ENCODE data around the gene CNTLN.
"Not testable (repeated sequence)": the region's sequence is repeated elsewhere in the genome, so short reads cannot be mapped to it uniquely, and the experiment has no call there.

The CNTLN gene

DNA sequence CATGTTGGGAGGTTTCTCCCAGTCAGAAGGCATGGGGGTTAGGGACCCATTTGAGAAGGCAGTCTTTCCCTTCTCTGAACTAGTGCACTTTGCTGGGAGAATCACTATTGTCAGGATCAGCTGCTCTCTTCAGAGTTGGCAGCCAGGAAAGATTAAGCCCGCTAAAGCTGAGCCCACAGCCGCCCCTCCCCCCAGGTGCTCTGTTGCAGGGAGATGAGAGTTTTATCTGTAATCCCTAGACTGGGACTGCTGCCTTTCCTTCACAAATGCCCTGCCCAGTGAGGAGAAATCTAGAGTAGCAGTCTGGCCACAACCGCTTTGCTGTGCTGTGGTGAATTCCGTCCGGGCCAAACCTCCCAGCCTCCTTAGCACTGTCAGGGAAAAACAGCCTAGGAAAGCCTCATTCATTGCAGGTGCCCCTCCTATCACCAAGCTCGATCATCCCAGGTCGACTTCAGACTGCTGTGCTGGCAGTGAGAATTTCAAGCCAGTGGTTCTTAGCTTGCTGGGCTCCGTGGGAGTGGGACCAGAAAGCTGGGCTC lies 69.8 kb downstream of the CNTLN start:
- DNase-seq = no peak

DNA sequence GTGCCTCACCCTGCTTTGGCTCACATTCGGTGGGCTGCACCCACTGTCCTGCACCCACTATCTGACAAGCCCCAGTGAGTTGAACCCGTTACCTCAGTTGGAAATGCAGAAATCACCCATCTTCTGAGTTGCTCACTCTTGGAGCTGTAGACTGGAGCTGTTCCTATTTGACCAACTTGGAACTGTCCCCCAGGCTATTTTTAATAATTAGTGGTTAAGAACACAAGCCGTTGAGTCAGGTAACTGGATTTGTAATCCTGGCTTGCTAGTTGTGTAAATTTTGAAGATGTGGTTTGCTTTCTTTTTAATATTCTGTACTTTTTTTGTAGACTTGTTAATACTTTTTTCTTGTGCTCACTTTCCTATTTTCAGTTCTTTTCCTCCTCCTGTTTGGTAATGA lies 81.2 kb downstream of the CNTLN start:
- no peak for DNase-seq

DNA sequence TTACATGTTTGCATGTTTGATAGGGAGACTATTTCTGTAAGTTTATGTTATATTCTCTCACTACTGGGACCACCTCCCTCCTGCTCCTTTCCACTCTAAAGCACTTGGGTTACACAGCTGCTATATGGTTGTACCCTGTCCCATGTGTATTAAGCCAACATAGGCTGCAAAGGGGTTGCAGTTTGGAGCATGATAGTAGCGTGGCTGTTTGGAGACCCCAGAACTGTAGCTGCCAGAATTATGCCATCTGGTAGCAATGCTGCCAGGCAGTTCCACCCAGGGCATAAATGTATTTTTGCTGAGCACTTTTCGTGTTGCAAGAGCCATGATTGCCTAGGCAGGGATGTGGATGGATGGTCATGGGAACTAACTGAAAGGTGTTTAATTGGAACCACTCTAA lies 81.8 kb downstream of the CNTLN start:
- DNase-seq = no peak

DNA sequence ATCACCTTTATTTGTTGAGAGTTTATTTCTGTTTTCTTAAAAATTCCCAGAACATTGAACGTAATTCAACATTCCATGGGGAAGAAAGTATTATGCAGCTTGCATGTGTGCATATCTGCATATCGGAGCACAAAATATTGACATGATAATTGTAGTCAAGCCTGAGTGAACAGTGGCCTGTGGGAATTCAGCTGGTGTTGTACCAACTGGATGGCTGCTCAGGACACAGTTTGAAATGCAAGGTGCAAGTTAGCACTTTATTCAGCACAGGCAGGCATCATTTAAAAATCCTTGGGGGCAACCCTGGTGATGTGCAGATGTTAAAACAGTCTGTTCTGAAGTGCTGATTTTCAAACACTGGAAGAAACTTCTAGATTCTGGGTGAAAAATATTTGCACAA lies 82.4 kb downstream of the CNTLN start:
- no peak for DNase-seq

GRCh38 chr9:17219261-17219660 lies 84.4 kb downstream of the CNTLN start:
- DNase-seq = no peak

DNA sequence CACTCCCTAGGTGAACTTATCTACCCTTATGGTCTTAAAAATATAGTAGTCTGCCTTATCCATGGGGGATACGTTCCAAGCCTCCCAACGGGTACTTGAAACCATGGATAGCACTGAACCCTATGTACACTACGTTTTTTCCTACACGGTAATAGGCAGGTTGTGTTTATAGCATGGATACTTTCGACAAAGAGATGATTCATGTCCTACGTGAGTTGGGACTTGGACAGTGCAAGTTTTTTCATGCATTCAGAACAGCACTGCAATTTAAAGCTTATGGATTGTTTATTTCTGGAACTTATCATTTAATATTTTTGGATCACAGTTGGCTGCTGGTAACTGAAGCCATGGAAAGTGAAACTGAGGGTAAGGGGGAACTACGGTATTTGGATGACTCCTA lies 88.1 kb downstream of the CNTLN start:
- no peak for DNase-seq

DNA sequence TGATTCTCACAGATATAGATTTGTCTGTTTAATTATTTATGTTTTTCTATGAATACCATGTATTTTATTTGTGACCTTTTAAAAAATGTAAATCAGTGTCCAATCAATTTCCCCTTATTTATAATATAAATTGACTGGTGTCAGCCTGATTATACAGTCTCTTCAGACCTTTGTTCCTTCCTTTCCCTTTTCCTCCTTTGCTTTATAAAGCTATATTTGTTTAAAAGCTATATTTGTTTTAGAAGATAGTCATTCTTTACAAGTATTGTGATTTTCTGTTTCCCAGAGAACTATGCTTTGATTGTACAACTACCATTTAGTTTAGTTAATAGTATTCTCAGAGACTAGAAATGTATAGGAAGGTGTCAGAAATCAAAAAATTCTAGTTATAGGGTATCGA lies 90.6 kb downstream of the CNTLN start:
- no peak for DNase-seq

GRCh38 chr9:17229945-17230560 lies 95.2 kb downstream of the CNTLN start:
- no peak for DNase-seq

GRCh38 chr9:17230646-17231045 lies 95.8 kb downstream of the CNTLN start:
- DNase-seq = no peak

GRCh38 chr9:17236147-17236546 lies 101.3 kb downstream of the CNTLN start:
- no peak for DNase-seq

- DNase-seq = no peak
Observed at GRCh38 chr9:17246770-17247169, 111.9 kb downstream of the CNTLN start.

GRCh38 chr9:17251100-17251499 lies 116.3 kb downstream of the CNTLN start:
- no peak for DNase-seq

- not testable (repeated sequence) for DNase-seq
Observed at GRCh38 chr9:17268531-17269188, 133.8 kb downstream of the CNTLN start.

DNA sequence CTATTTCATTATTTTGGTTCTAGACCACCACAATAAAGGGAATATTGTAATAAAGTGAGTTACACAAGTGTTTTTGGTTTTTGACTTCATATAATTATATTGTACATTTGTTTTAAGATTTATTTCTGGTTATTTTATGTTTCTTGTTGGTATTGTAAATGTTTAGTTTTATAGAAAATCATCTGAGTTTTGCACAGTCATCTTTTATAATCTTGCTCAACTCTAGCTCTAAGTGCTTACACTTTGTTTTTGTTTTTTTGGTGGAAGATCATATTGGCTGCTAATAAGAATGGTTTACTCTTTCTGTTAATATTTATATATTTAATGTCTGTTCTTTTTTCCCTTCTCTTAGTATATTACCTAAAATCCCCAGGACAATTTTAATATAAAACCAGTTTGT lies 135.0 kb downstream of the CNTLN start:
- DNase-seq = no peak

- DNase-seq = no peak
Observed at GRCh38 chr9:17272536-17272935, 137.7 kb downstream of the CNTLN start.

GRCh38 chr9:17280350-17281012 lies 145.6 kb downstream of the CNTLN start:
- no peak for DNase-seq

- not testable (repeated sequence) for DNase-seq
Observed at GRCh38 chr9:17290673-17291072, 155.8 kb downstream of the CNTLN start.

DNA sequence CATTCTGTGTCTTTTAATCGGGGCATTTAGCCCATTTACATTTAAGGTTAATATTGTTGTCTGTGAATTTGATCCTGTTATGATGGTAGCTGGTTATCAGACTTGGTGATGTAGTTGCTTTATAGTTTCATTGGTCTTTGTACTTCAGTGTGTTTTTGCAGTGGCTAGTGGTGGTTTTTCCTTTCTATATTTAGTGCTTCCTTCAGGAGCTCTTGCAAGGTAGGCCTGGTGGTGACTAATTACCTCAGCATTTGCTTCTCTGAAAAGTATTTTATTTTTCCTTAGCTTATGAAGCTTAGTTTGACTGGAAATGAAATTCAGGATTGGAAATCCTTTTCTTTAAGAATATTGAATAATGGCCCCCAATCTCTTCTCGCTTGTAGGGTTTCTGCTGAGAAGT lies 156.9 kb downstream of the CNTLN start:
- DNase-seq = no peak

DNA sequence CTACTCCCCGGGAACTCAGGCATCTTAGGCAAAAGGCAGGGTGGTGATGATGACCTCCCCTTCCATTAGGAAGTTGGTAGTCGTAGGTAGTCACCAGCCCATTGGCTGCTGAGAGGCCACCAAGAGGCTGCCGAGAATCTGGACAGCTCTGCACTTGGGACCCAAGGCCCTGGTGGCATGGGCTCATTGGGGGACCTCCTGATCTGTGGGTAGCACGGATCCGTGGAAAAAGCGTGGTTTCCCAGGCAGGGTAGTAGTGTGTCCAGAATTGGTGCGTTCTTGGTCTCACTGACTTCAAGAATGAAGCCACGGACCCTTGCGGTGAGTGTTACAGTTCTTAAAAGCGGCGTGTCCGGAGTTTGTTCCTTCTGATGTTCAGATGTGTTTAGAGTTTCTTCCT lies 158.8 kb downstream of the CNTLN start:
- DNase-seq = no peak

- no peak for DNase-seq
Observed at GRCh38 chr9:17294822-17295624, 160.2 kb downstream of the CNTLN start.

- DNase-seq = no peak
Observed at GRCh38 chr9:17315341-17315740, 180.5 kb downstream of the CNTLN start.

DNA sequence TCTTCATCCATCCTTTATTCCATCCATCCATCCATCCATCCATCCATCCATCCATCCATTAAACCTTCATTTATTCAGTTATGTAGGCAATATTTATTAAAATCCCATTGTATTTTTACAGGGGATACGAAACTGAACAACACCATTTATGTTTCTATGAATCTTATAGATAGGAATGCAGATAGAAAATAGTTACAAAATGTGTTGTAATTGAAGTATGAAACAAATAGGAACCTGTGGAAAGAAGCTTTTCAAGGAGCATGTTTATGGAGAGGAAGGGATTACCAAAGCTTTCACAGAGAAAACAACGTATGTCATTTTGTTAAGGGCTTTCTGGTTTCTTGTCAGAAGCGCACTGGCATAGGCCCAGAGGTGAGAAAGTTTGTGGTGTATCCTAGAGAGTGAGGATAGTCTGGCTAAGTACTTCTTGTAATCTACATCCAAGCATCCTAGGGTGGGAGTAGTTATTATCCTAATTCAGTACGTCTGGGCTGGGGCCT lies 184.0 kb downstream of the CNTLN start:
- DNase-seq = no peak

DNA sequence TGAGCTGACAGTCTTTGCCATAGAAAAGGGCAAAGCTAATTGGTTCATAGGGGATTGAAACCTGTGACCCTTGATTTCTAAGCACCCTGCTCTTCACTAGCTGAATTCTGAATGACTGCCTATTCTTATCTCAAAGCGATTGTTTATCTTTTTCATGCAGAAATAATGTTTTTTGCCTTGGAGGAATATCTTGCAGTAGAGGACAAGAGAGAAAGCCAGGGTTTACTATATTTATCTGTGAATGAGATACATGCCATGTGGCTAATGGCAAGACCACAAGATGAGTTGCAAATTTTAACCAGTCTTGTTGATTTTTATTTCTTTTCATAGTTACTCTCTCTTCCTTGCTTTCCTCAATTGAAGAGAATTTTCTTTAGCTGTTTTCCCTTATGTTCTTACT lies 185.0 kb downstream of the CNTLN start:
- DNase-seq = no peak

Data from CD4-positive, alpha-beta T cell treated with Interleukin-15 for 1 hour (primary cell).